Stomach (tissue), 4 donors: Measurements from ENCODE around the gene IKZF1.

Experiments used
- CTCF ChIP-seq, 7 experiments: fragments of 450-650 bp in 4 of 7; fragments of 200-600 bp in 3 of 7; sonication (generic) in 3 of 7; IDR thresholded peaks; one replicate each; pipeline ENCODE4 v1.5.1; 2016 to 2019; ENCODE audit warnings: antibody characterized with exemption in 7 of 7, control low read depth in 2 of 7, mild to moderate bottlenecking in 1 of 7
- EP300 ChIP-seq: sonication (generic); formaldehyde crosslinking; IDR thresholded peaks from one replicate; pipeline ENCODE4 v1.6.1; 2017; ENCODE audit warnings: antibody characterized with exemption
- POLR2A ChIP-seq, 4 donors: fragments of 450-650 bp; IDR thresholded peaks; one replicate each; pipeline ENCODE4 v1.6.1; 2016; ENCODE audit warnings: antibody characterized with exemption in 4 of 4, control low read depth in 2 of 4, mild to moderate bottlenecking in 1 of 4, moderate library complexity in 1 of 4
- POLR2AphosphoS5 ChIP-seq, 3 donors: sonication (generic); formaldehyde crosslinking; IDR thresholded peaks; one replicate each; pipeline ENCODE4 v1.6.1; 2016; ENCODE audit warnings: antibody characterized with exemption in 3 of 3

GRCh38 chr7:50292165-50292757 lies 12.3 kb upstream of the IKZF1 start:
- no peak for TF ChIP-seq EP300
- no peak for TF ChIP-seq CTCF (IDR thresholded peaks at IDR 0.05)
- TF ChIP-seq POLR2A (IDR thresholded peaks at IDR 0.05): no peak
- TF ChIP-seq POLR2AphosphoS5 (IDR thresholded peaks at IDR 0.05): no peak
